Hepatocyte (in vitro differentiated cells): ENCODE results near the gene VSIG10L.

ENCODE experiments used
- EZH2 ChIP-seq: fragments of 200-600 bp; sonication (generic); IDR thresholded peaks from 2 replicates; pipeline ENCODE4 v1.6.1; 2016; ENCODE audit warnings: antibody characterized with exemption, mild to moderate bottlenecking, borderline replicate concordance
- TF ChIP-seq, protein P1 (sequence below): fragments of 200-600 bp; sonication (generic); IDR thresholded peaks from 2 replicates; pipeline ENCODE4 v1.5.1; 2016; ENCODE audit warnings: antibody characterized with exemption, mild to moderate bottlenecking; ENCODE audit not compliant: poor library complexity

DNA sequence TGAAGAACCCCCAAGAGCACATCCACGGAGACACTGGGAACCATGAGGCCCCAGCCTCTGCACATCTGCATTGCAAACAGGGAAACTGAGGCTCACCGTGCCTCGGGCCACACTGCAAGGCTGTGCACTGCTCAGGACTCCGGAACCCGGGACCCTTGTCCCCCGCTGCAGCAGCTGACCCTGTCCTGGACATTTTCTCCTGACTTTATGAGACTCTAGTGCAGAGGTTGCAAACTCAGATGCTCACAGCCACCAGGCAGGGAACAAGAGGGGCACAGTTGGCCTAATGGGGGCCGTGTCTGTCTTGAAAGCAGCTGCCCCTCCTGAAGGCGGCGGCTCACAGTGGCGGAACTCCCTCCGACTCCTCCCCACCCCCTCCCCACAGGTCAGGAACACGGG is 47.0 kb downstream of the VSIG10L start:
- TF ChIP-seq, protein P1, sequence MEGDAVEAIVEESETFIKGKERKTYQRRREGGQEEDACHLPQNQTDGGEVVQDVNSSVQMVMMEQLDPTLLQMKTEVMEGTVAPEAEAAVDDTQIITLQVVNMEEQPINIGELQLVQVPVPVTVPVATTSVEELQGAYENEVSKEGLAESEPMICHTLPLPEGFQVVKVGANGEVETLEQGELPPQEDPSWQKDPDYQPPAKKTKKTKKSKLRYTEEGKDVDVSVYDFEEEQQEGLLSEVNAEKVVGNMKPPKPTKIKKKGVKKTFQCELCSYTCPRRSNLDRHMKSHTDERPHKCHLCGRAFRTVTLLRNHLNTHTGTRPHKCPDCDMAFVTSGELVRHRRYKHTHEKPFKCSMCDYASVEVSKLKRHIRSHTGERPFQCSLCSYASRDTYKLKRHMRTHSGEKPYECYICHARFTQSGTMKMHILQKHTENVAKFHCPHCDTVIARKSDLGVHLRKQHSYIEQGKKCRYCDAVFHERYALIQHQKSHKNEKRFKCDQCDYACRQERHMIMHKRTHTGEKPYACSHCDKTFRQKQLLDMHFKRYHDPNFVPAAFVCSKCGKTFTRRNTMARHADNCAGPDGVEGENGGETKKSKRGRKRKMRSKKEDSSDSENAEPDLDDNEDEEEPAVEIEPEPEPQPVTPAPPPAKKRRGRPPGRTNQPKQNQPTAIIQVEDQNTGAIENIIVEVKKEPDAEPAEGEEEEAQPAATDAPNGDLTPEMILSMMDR = no peak
- no peak for TF ChIP-seq EZH2
